Smooth muscle cell (in vitro differentiated cells): ENCODE data around the gene CYB5B. TPM values are rescaled to one million over a fixed set of nuclear protein-coding genes. Genes with fewer than 3 reads are reported as not detected.

Experiments used
- DNase-seq: peaks from one replicate; lab custom pipeline; 2025; ENCODE audit not compliant: unreplicated experiment; lab: John Stamatoyannopoulos, UW
- H2AFZ ChIP-seq: fragments of 200-600 bp; sonication (generic); 2 replicates; pipeline ENCODE4 v1.6.0; 2016; ENCODE audit warnings: antibody characterized with exemption, low read depth, mild to moderate bottlenecking
- H3F3A ChIP-seq: fragments of 200-600 bp; sonication (generic); 2 replicates; pipeline ENCODE4 v1.6.0; 2017; ENCODE audit warnings: antibody characterized with exemption, low read depth
- H3K27ac ChIP-seq: fragments of 200-600 bp; sonication (generic); 2 replicates; pipeline ENCODE4 v1.5.1; 2016; ENCODE audit warnings: low read depth, mild to moderate bottlenecking
- H3K27me3 ChIP-seq: fragments of 200-600 bp; sonication (generic); 2 replicates; pipeline ENCODE4 v1.6.1; 2016; ENCODE audit warnings: low read depth, mild to moderate bottlenecking
- H3K36me3 ChIP-seq: fragments of 200-600 bp; sonication (generic); 2 replicates; pipeline ENCODE4 v1.5.1; 2016; ENCODE audit warnings: low read depth
- H3K4me1 ChIP-seq: fragments of 200-600 bp; sonication (generic); 2 replicates; pipeline ENCODE4 v1.5.1; 2016; ENCODE audit warnings: low read depth
- H3K4me2 ChIP-seq: fragments of 200-600 bp; sonication (generic); 2 replicates; pipeline ENCODE4 v1.6.0; 2016; ENCODE audit warnings: mild to moderate bottlenecking
- H3K4me3 ChIP-seq: fragments of 200-600 bp; sonication (generic); 2 replicates; pipeline ENCODE4 v1.5.1; 2016; ENCODE audit warnings: mild to moderate bottlenecking
- H3K79me2 ChIP-seq: fragments of 200-600 bp; sonication (generic); 2 replicates; pipeline ENCODE4 v1.6.0; 2016; ENCODE audit warnings: low read depth, mild to moderate bottlenecking
- H3K9ac ChIP-seq: fragments of 200-600 bp; sonication (generic); 2 replicates; pipeline ENCODE4 v1.6.0; 2016; ENCODE audit warnings: low read depth
- H3K9me3 ChIP-seq: fragments of 200-600 bp; sonication (generic); replicated peaks from 2 replicates; pipeline ENCODE4 v1.5.1; 2016; ENCODE audit warnings: low read depth
- H4K20me1 ChIP-seq: fragments of 200-600 bp; sonication (generic); 2 replicates; pipeline ENCODE4 v1.6.0; 2016; ENCODE audit warnings: low read depth
- CTCF ChIP-seq: fragments of 200-600 bp; sonication (generic); IDR thresholded peaks from 2 replicates; pipeline ENCODE4 v1.5.1; 2017; ENCODE audit warnings: borderline replicate concordance, mild to moderate bottlenecking, antibody characterized with exemption; ENCODE audit not compliant: insufficient read depth, poor library complexity, severe bottlenecking
- WGBS: methylation state at CpG from one replicate; pipeline ENCODE4 v1.1.7; 2016; ENCODE audit warnings: low lambda C conversion rate; 5-methylcytosine and 5-hydroxymethylcytosine counted together
- polyA plus RNA-seq: library from polyadenylated mRNA; unstranded; fragments of >200 nt; fragmentation: Nextera tagmentation; extraction: Ambion mirVana; gene quantifications from 2 replicates; pipeline ENCODE4 v1.2.1, GENCODE V29; 2016
- total RNA-seq: library from RNA; depleted of rRNA; stranded (reverse); fragments of >200 nt; gene quantifications from 2 replicates; pipeline ENCODE4 v1.2.3, GENCODE V29; 2014

CYB5B gene
- total and polyA plus RNA-seq, 2 experiments from 2014 or later, result 64.0 to 99.8 TPM

GRCh38 chr16:69467531-69468204 is 43.2 kb downstream of the CYB5B start:
- H3K4me1 ChIP-seq, result no peaks in the 10 kb centered on the region
- WGBS, result 94% methylated on average over 8 of the region's 8 CpGs
- H3F3A ChIP-seq, result peaks cover 9% of the 10 kb centered on the region
- no peak overlapping the region for H3K4me2 ChIP-seq
- H3K27me3 ChIP-seq, result no peaks in the 10 kb centered on the region
- H4K20me1 ChIP-seq, result no peaks in the 10 kb centered on the region
- no peak overlapping the region for H3K4me3 ChIP-seq
- H3K9me3 ChIP-seq, result no peaks in the 10 kb centered on the region
- H3K79me2 ChIP-seq, result no peaks in the 10 kb centered on the region
- H2AFZ ChIP-seq, result no peak overlapping the region
- H3K9ac ChIP-seq, result no peak overlapping the region
- H3K27ac ChIP-seq, result no peak overlapping the region
- no peak for DNase-seq
- TF ChIP-seq CTCF, result no peak
- no peaks in the 10 kb centered on the region for H3K36me3 ChIP-seq

- Histone ChIP-seq H3K36me3 (no peaks in the 10 kb centered on the region), H3K27ac (no peak overlapping the region), H3K9ac (no peak overlapping the region), H3K4me1 (no peaks in the 10 kb centered on the region), H3K4me2 (no peak overlapping the region), H3K9me3 (no peaks in the 10 kb centered on the region), H2AFZ (no peak overlapping the region), H3K27me3 (no peaks in the 10 kb centered on the region), H4K20me1 (no peaks in the 10 kb centered on the region), H3F3A (peaks cover 7% of the 10 kb centered on the region), H3K4me3 (no peak overlapping the region), H3K79me2 (no peaks in the 10 kb centered on the region)
- no peak for TF ChIP-seq CTCF
- DNase-seq, result no peak
- WGBS, result 91% methylated on average over 4 of the region's 4 CpGs
Observed at GRCh38 chr16:69469807-69470561, 45.6 kb downstream of the CYB5B start.

GRCh38 chr16:69471121-69471520 is 46.7 kb downstream of the CYB5B start:
- H3K36me3 ChIP-seq, result no peaks in the 10 kb centered on the region
- no peak overlapping the region for H3K27ac ChIP-seq
- 100% methylated on average over 1 of the region's 1 CpG for WGBS
- H3K4me1 ChIP-seq, result no peaks in the 10 kb centered on the region
- no peak for DNase-seq
- H3F3A ChIP-seq, result no peaks in the 10 kb centered on the region
- H4K20me1 ChIP-seq, result no peaks in the 10 kb centered on the region
- no peak overlapping the region for H2AFZ ChIP-seq
- H3K27me3 ChIP-seq, result no peaks in the 10 kb centered on the region
- H3K4me3 ChIP-seq, result no peak overlapping the region
- H3K9ac ChIP-seq, result no peak overlapping the region
- TF ChIP-seq CTCF, result no peak
- no peaks in the 10 kb centered on the region for H3K79me2 ChIP-seq
- no peaks in the 10 kb centered on the region for H3K9me3 ChIP-seq
- no peak overlapping the region for H3K4me2 ChIP-seq
